ENCODE data around the gene UBXN1. TPM values are rescaled to one million over a fixed set of nuclear protein-coding genes. Genes with fewer than 3 reads are reported as not detected.
"Not testable (repeated sequence)": the region's sequence is repeated elsewhere in the genome, so short reads cannot be mapped to it uniquely, and the experiment has no call there.

The UBXN1 gene
- total RNA-seq, 4 donors from 2014 or later: 192 to 277 (median 234) TPM

GRCh38 chr11:62702246-62702645, 23.4 kb upstream of the UBXN1 start:
- no peak for DNase-seq (ENCODE audit: extremely low spot score)
- 92% methylated on average over 11 of the region's 11 CpGs for WGBS
- Histone ChIP-seq H3K27ac (replicated peaks in 1 of 4) (no peak overlapping the region), H3K4me3 (no peak overlapping the region), H3K27me3 (no peaks in the 10 kb centered on the region), H3K4me1 (peaks cover 17 to 21% (median 20%) of the 10 kb centered on the region in 4 donors), H3K9me3 (no peaks in the 10 kb centered on the region), H3K36me3 (peaks cover 0 to 28% (median 14%) of the 10 kb centered on the region in 4 donors)
- TF ChIP-seq CTCF (IDR thresholded peaks at IDR 0.05) (no peak), POLR2AphosphoS5 (IDR thresholded peaks at IDR 0.05) (no peak), POLR2A (IDR thresholded peaks at IDR 0.05; ENCODE audit: low read depth) (no peak), EP300 (IDR thresholded peaks at IDR 0.05) (no peak)
- intact Hi-C loops (cut with DNase I): no loop called here

GRCh38 chr11:62694455-62695167, 15.7 kb upstream of the UBXN1 start:
- H3K27me3 ChIP-seq: no peaks in the 10 kb centered on the region
- TF ChIP-seq POLR2AphosphoS5 (IDR thresholded peaks at IDR 0.05) (peak; percentile 25 to 56), CTCF (IDR thresholded peaks at IDR 0.05) (peak; percentile 73 to 81 (median 79)), EP300 (IDR thresholded peaks at IDR 0.05) (no peak)
- 44% methylated on average over 14 of the region's 14 CpGs for WGBS
- peak overlapping the region in 1 of 4 donors; percentile 7 for H3K27ac ChIP-seq (replicated peaks in 1 of 4)
- H3K4me3 ChIP-seq: no peak overlapping the region
- intact Hi-C loops (cut with DNase I): loop anchor here (5.0 kb wide), 1 partner anchor 312 kb away; no protein-coding TSS in a partner anchor
- H3K4me1 ChIP-seq: peaks cover 8 to 24% (median 16%) of the 10 kb centered on the region in 4 donors
- H3K36me3 ChIP-seq: peaks cover 17 to 48% (median 37%) of the 10 kb centered on the region in 4 donors
- no peaks in the 10 kb centered on the region for H3K9me3 ChIP-seq
- DNase-seq (ENCODE audit: extremely low spot score): peak; percentile 93

- H3K9me3 ChIP-seq; H3K27me3 ChIP-seq; intact Hi-C loops (cut with DNase I); DNase-seq (ENCODE audit: extremely low spot score); H3K4me3 ChIP-seq; H3K27ac ChIP-seq (replicated peaks in 1 of 4): not testable (repeated sequence)
- 83% methylated on average over 4 of the region's 4 CpGs for WGBS
- peaks cover 17 to 48% (median 37%) of the 10 kb centered on the region in 4 donors for H3K36me3 ChIP-seq
- H3K4me1 ChIP-seq: peaks cover 8 to 31% (median 22%) of the 10 kb centered on the region in 4 donors
Measured at GRCh38 chr11:62693624-62694023, 14.8 kb upstream of the UBXN1 start.

- whole genome bisulfite sequencing: 39% methylated on average over 11 of the region's 11 CpGs
- intact Hi-C loops (cut with DNase I): no loop called here
- Histone ChIP-seq H3K27me3 (peaks cover 3 to 20% (median 8%) of the 10 kb centered on the region in 4 donors), H3K36me3 (peaks cover 17 to 45% (median 37%) of the 10 kb centered on the region in 4 donors), H3K4me3 (peak within 1 kb of the TSS; percentile 47 to 57 (median 50)), H3K9me3 (no peaks in the 10 kb centered on the region), H3K4me1 (peaks cover 10 to 39% (median 30%) of the 10 kb centered on the region in 4 donors), H3K27ac (replicated peaks in 1 of 4) (peak within 1 kb of the TSS; percentile 57 to 80 (median 72))
- TF ChIP-seq CTCF (IDR thresholded peaks at IDR 0.05) (no peak), EP300 (IDR thresholded peaks at IDR 0.05) (no peak), POLR2A (IDR thresholded peaks at IDR 0.05; ENCODE audit: low read depth) (peak; percentile 24), POLR2AphosphoS5 (IDR thresholded peaks at IDR 0.05) (peak; percentile 76 to 87)
- DNase-seq (ENCODE audit: extremely low spot score): peak; percentile 97
Measured at GRCh38 chr11:62689421-62690183, 10.7 kb upstream of the UBXN1 start, which contains the start of gene LRRN4CL. LRRN4CL (minus strand) TSS chr11:62689530; CDS start chr11:62688508, 1,022 bp downstream.

- 34% methylated on average over 1 of the region's 1 CpG for WGBS
- no peak for DNase-seq (ENCODE audit: extremely low spot score)
- peaks cover 7 to 34% (median 28%) of the 10 kb centered on the region in 4 donors for H3K4me1 ChIP-seq
- TF ChIP-seq POLR2AphosphoS5 (IDR thresholded peaks at IDR 0.05): no peak
- no peak for TF ChIP-seq CTCF (IDR thresholded peaks at IDR 0.05)
- TF ChIP-seq EP300 (IDR thresholded peaks at IDR 0.05): no peak
- TF ChIP-seq POLR2A (IDR thresholded peaks at IDR 0.05; ENCODE audit: low read depth): no peak
- peak overlapping the region; percentile 57 to 80 (median 72) for H3K27ac ChIP-seq (replicated peaks in 1 of 4)
- H3K4me3 ChIP-seq: peak overlapping the region; percentile 47 to 57 (median 50)
- peaks cover 12 to 39% (median 35%) of the 10 kb centered on the region in 4 donors for H3K36me3 ChIP-seq
- peaks cover 3 to 20% (median 8%) of the 10 kb centered on the region in 4 donors for H3K27me3 ChIP-seq
- intact Hi-C loops (cut with DNase I): no loop called here
- H3K9me3 ChIP-seq: no peaks in the 10 kb centered on the region
Measured at GRCh38 chr11:62688491-62688890, 9.6 kb upstream of the UBXN1 start.
